HepG2 (cell line): Measurements from ENCODE around the gene HSPA13. TPM values are rescaled to one million over a fixed set of nuclear protein-coding genes. Genes with fewer than 3 reads are reported as not detected.

Experiments
- ATAC-seq: fragments of 200-7000 bp; cut with Tn5 transposase; 3 replicates; pipeline ENCODE4 v1.9.1; 2020; ENCODE audit warnings: mild to moderate bottlenecking, moderate library complexity
- BruUV-seq: library from RNA; stranded (reverse); fragments of 400-500 nt; replicated peaks from 2 replicates; lab custom pipeline; 2021; lab: Mats Ljungman, UMichigan
- CTCF ChIA-PET: fragments of 300-600 bp; formaldehyde crosslinking; extraction: SDS; loops from one replicate; lab custom pipeline; 2021; ENCODE audit warnings: low total read pairs, inconsistent platforms, low intra/inter-chr PET ratio; lab: Yijun Ruan, JAX
- POLR2A ChIA-PET: fragments of 350-600 bp; sonication (Branson Sonifier 250); formaldehyde crosslinking; loops from one replicate; lab custom pipeline; 2020; ENCODE audit warnings: antibody characterized with exemption, inconsistent platforms; lab: Yijun Ruan, JAX
- DNase-seq: peaks from one replicate; pipeline ENCODE4 v3.0.0-alpha.2; 2015; ENCODE audit warnings: low spot score
- FAIRE-seq: peaks from 3 replicates; lab custom pipeline; 2011; peaks lifted over from hg19 to GRCh38; lab: Jason Lieb, UNC
- H2AFZ ChIP-seq: one replicate; pipeline ENCODE4 v1.6.1; 2011; ENCODE audit warnings: low read length, inconsistent platforms
- H3K27ac ChIP-seq: fragments of 300-600 bp; 3 replicates; pipeline ENCODE4 v1.8.0; 2011; ENCODE audit warnings: mixed run types, mild to moderate bottlenecking, mixed read lengths, low read length, inconsistent platforms; ENCODE audit not compliant: insufficient read depth; ENCODE audit errors: extremely low read length
- H3K27me3 ChIP-seq, 2 experiments: fragments of 200-600 bp in 1 of 2; 2 replicates in 1 of 2; 3 replicates in 1 of 2; pipeline versions ENCODE4 v1.6.0 to v1.8.0; 2011; ENCODE audit warnings: low read length in 2 of 2, mild to moderate bottlenecking in 2 of 2, moderate library complexity in 2 of 2, inconsistent platforms in 1 of 2; ENCODE audit not compliant: insufficient read depth in 2 of 2, control insufficient read depth in 1 of 2
- H3K36me3 ChIP-seq, 2 experiments: fragments of 200-600 bp in 1 of 2; replicated peaks in 1 of 2; 2 replicates in 1 of 2; 3 replicates in 1 of 2; pipeline versions ENCODE4 v1.5.1 to v1.8.0; 2011; ENCODE audit warnings: low read length in 2 of 2, inconsistent platforms in 1 of 2; ENCODE audit not compliant: insufficient read depth in 2 of 2, control insufficient read depth in 1 of 2
- H3K4me1 ChIP-seq: 2 replicates; pipeline ENCODE4 v1.5.1; 2012; ENCODE audit warnings: low read length, inconsistent platforms; ENCODE audit not compliant: insufficient read depth
- H3K4me2 ChIP-seq: 2 replicates; pipeline ENCODE4 v1.6.0; 2011; ENCODE audit warnings: low read depth, low read length, inconsistent platforms
- H3K4me3 ChIP-seq, 3 experiments: fragments of 200-600 bp in 1 of 3; sonication (generic), shearing (Covaris generic) in 1 of 3; replicated peaks in 1 of 3; 2 replicates each; pipeline ENCODE4 v1.5.1; 2011 to 2016; ENCODE audit warnings: low read length in 3 of 3, inconsistent platforms in 2 of 3, low read depth in 2 of 3, mild to moderate bottlenecking in 2 of 3, control low read depth in 1 of 3, mixed read lengths in 1 of 3; ENCODE audit not compliant: insufficient read depth in 1 of 3
- H3K79me2 ChIP-seq: one replicate; pipeline ENCODE4 v1.6.1; 2011; ENCODE audit warnings: low read length, inconsistent platforms; ENCODE audit not compliant: insufficient read depth
- H3K9ac ChIP-seq: 2 replicates; pipeline ENCODE4 v1.6.0; 2011; ENCODE audit warnings: mild to moderate bottlenecking, low read depth, low read length, inconsistent platforms; ENCODE audit not compliant: insufficient read depth
- H3K9me3 ChIP-seq: 2 replicates; pipeline ENCODE4 v1.5.1; 2012; ENCODE audit warnings: mild to moderate bottlenecking, low read length
- H4K20me1 ChIP-seq: 2 replicates; pipeline ENCODE4 v1.6.0; 2011; ENCODE audit warnings: inconsistent platforms, mild to moderate bottlenecking, low read length, moderate library complexity; ENCODE audit not compliant: insufficient read depth
- CENPT ChIP-seq: sonication (generic); formaldehyde crosslinking; IDR thresholded peaks from 2 replicates; pipeline ENCODE4 v1.8.0; 2022; ENCODE audit warnings: low read depth, mild to moderate bottlenecking, moderate library complexity, missing genetic modification reagents
- KLF13 ChIP-seq: sonication (generic); formaldehyde crosslinking; IDR thresholded peaks from 2 replicates; pipeline ENCODE4 v1.4.0; 2020; ENCODE audit warnings: mild to moderate bottlenecking, missing genetic modification reagents
- MBNL3 ChIP-seq: fragments of 250-450 bp; sonication (Bioruptor Pico); conservative IDR thresholded peaks from 2 replicates; pipeline ENCODE4 v1.8.0; 2022; ENCODE audit warnings: mild to moderate bottlenecking, inconsistent platforms
- SOX6 ChIP-seq, 2 experiments: fragments of 450-650 bp in 1 of 2; sonication (generic) in 1 of 2; formaldehyde crosslinking in 1 of 2; IDR thresholded peaks; 2 replicates each; pipeline versions ENCODE4 v1.4.0 to v1.6.1; 2017 to 2020; ENCODE audit warnings: antibody characterized with exemption in 1 of 2, mild to moderate bottlenecking in 1 of 2, missing genetic modification reagents in 1 of 2
- ZMYM4 ChIP-seq: sonication (generic); formaldehyde crosslinking; IDR thresholded peaks from 2 replicates; pipeline ENCODE4 v1.8.1; 2023; ENCODE audit warnings: mild to moderate bottlenecking, missing genetic modification reagents
- ZNF124 ChIP-seq: sonication (generic); formaldehyde crosslinking; IDR thresholded peaks from 2 replicates; pipeline ENCODE4 v1.4.0; 2020; ENCODE audit warnings: missing genetic modification reagents
- ZNF20 ChIP-seq: sonication (generic); formaldehyde crosslinking; IDR thresholded peaks from 2 replicates; pipeline ENCODE4 v1.4.0; 2020; ENCODE audit warnings: mild to moderate bottlenecking, moderate library complexity, missing genetic modification reagents
- ZNF670 ChIP-seq: sonication (generic); formaldehyde crosslinking; IDR thresholded peaks from 2 replicates; pipeline ENCODE4 v1.8.0; 2022; ENCODE audit warnings: mild to moderate bottlenecking, missing genetic modification reagents, borderline replicate concordance
- ZNF816 ChIP-seq: sonication (generic); formaldehyde crosslinking; IDR thresholded peaks from 2 replicates; pipeline ENCODE4 v1.8.0; 2022; ENCODE audit warnings: missing genetic modification reagents, mild to moderate bottlenecking, borderline replicate concordance
- ZNF83 ChIP-seq: sonication (generic); formaldehyde crosslinking; IDR thresholded peaks from 2 replicates; pipeline ENCODE4 v1.4.0; 2020; ENCODE audit warnings: missing genetic modification reagents, mild to moderate bottlenecking, borderline replicate concordance
- ZSCAN22 ChIP-seq: sonication (generic); formaldehyde crosslinking; IDR thresholded peaks from 2 replicates; pipeline ENCODE4 v1.4.0; 2020; ENCODE audit warnings: mild to moderate bottlenecking, missing genetic modification reagents
- ZSCAN25 ChIP-seq: sonication (generic); formaldehyde crosslinking; IDR thresholded peaks from 2 replicates; pipeline ENCODE4 v1.8.0; 2022; ENCODE audit warnings: mild to moderate bottlenecking, missing genetic modification reagents
- WGBS: methylation state at CpG from one replicate; pipeline ENCODE4 v1.1.6; 2017; ENCODE audit warnings: low lambda C conversion rate; 5-methylcytosine and 5-hydroxymethylcytosine counted together
- in situ Hi-C: cut with HindIII; loops from 2 replicates; pipeline ENCODE4 v1.10.0; 2017; ENCODE audit warnings: low pct_unique_long_range_greater_than_20kb; ENCODE audit not compliant: extremely low pct_ligation_motif_present
- intact Hi-C: fragments of 100-400 bp; cut with micrococcal nuclease; formaldehyde crosslinking; loops from one replicate; pipeline ENCODE4 v1.10.0; 2022; ENCODE audit not compliant: unreplicated experiment
- polyA plus RNA-seq, 8 experiments: library from polyadenylated mRNA; depleted of rRNA in 3 of 8; stranded (reverse) in 7 of 8; unstranded in 1 of 8; fragments of >200 nt; fragmentation: Illumina TruSeq in 4 of 8; extraction: Trizol in 4 of 8; gene quantifications; 2 replicates each; pipeline versions ENCODE4 v1.2.1 to v1.2.3, GENCODE V29; 2011 to 2016; ENCODE audit warnings: low read depth in 4 of 8, missing spikeins in 1 of 8, mixed read lengths in 1 of 8; ENCODE audit not compliant: insufficient read depth in 1 of 8
- total RNA-seq, 5 experiments: library from RNA; depleted of rRNA; stranded (reverse); fragments of >200 nt; fragmentation: Illumina TruSeq; extraction: Trizol; gene quantifications; 2 replicates each; pipeline ENCODE4 v1.2.3, GENCODE V29; 2016; ENCODE audit warnings: low read depth in 1 of 5
- TF ChIP-seq, protein P1 (sequence below): sonication (generic); formaldehyde crosslinking; conservative IDR thresholded peaks from 2 replicates; pipeline ENCODE4 v1.5.0; 2020; ENCODE audit warnings: missing genetic modification reagents
- TF ChIP-seq, protein P2 (sequence below): sonication (generic); formaldehyde crosslinking; IDR thresholded peaks from 2 replicates; pipeline ENCODE4 v1.5.1; 2020; ENCODE audit warnings: missing genetic modification reagents, mild to moderate bottlenecking, borderline replicate concordance
- TF ChIP-seq, protein P3 (sequence below): sonication (generic); formaldehyde crosslinking; IDR thresholded peaks from 2 replicates; pipeline ENCODE4 v1.4.0; 2020; ENCODE audit warnings: low read depth, missing genetic modification reagents

Gene HSPA13
- total and polyA plus RNA-seq, 2 of the 13 experiments (the other 11 are each of a cell fraction or from before 2014, with no cell fraction given), result 21.2 to 28.4 TPM

DNA sequence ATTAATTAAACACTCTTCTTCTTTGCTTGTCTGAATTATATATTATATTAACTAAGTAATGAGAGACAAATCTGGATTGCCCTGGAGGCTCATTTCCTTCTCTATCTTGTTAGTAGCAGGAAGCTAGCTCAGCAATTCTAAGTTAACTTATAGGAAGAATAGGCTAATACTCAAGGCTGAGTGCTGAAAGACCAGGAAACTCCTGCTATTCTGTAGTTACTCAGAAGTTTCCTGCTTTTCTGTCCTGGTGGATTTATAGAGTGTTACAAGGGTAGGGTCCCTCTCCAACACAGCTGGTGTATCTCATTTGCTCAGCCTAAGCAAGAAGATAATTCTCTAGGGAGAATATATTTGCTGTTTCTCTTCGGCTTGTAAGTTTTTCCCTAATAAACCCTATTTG is 29.2 kb downstream of the HSPA13 start:
- no peak overlapping the region for H3K27ac ChIP-seq
- in situ Hi-C loops, result no loop called here
- ATAC-seq (no peak), DNase-seq (no peak), FAIRE-seq (no peak)
- no peaks in the 10 kb centered on the region for H3K36me3 ChIP-seq
- H4K20me1 ChIP-seq, result no peaks in the 10 kb centered on the region
- CTCF ChIA-PET, result no interaction called here
- no peak overlapping the region for H3K9ac ChIP-seq
- no peak overlapping the region for H2AFZ ChIP-seq
- H3K9me3 ChIP-seq, result no peaks in the 10 kb centered on the region
- POLR2A ChIA-PET, result no interaction called here
- intact Hi-C loops, result no loop called here
- BruUV-seq, result no TSS peak
- no peak overlapping the region for H3K4me2 ChIP-seq
- H3K4me3 ChIP-seq, result no peak overlapping the region
- H3K27me3 ChIP-seq, result peaks cover 0 to 5% of the 10 kb centered on the region in 2 experiments; a peak in 1 of 5 replicates
- WGBS, result 0% methylated on average over 1 of the region's 1 CpG
- H3K79me2 ChIP-seq, result no peaks in the 10 kb centered on the region
- no peaks in the 10 kb centered on the region for H3K4me1 ChIP-seq
- TF ChIP-seq ZSCAN22 (CRISPR knock-in tag) (no peak), ZNF20 (CRISPR knock-in tag) (no peak), ZNF670 (CRISPR knock-in tag) (no peak), ZMYM4 (CRISPR knock-in tag) (no peak), CENPT (CRISPR knock-in tag) (no peak), ZNF816 (CRISPR knock-in tag) (no peak), ZSCAN25 (CRISPR knock-in tag) (no peak), ZNF83 (CRISPR knock-in tag) (no peak), SOX6 (IDR thresholded peaks at IDR 0.05) (no peak), SOX6 (CRISPR knock-in tag; IDR thresholded peaks at IDR 0.05) (no peak), KLF13 (CRISPR knock-in tag) (no peak), MBNL3 (CRISPR knock-in tag) (no peak), ZNF124 (no peak)
- TF ChIP-seq, protein P1, sequence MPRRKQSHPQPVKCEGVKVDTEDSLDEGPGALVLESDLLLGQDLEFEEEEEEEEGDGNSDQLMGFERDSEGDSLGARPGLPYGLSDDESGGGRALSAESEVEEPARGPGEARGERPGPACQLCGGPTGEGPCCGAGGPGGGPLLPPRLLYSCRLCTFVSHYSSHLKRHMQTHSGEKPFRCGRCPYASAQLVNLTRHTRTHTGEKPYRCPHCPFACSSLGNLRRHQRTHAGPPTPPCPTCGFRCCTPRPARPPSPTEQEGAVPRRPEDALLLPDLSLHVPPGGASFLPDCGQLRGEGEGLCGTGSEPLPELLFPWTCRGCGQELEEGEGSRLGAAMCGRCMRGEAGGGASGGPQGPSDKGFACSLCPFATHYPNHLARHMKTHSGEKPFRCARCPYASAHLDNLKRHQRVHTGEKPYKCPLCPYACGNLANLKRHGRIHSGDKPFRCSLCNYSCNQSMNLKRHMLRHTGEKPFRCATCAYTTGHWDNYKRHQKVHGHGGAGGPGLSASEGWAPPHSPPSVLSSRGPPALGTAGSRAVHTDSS, result no peak
- TF ChIP-seq, protein P2, sequence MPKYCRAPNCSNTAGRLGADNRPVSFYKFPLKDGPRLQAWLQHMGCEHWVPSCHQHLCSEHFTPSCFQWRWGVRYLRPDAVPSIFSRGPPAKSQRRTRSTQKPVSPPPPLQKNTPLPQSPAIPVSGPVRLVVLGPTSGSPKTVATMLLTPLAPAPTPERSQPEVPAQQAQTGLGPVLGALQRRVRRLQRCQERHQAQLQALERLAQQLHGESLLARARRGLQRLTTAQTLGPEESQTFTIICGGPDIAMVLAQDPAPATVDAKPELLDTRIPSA (CRISPR knock-in tag), result no peak
- TF ChIP-seq, protein P3, sequence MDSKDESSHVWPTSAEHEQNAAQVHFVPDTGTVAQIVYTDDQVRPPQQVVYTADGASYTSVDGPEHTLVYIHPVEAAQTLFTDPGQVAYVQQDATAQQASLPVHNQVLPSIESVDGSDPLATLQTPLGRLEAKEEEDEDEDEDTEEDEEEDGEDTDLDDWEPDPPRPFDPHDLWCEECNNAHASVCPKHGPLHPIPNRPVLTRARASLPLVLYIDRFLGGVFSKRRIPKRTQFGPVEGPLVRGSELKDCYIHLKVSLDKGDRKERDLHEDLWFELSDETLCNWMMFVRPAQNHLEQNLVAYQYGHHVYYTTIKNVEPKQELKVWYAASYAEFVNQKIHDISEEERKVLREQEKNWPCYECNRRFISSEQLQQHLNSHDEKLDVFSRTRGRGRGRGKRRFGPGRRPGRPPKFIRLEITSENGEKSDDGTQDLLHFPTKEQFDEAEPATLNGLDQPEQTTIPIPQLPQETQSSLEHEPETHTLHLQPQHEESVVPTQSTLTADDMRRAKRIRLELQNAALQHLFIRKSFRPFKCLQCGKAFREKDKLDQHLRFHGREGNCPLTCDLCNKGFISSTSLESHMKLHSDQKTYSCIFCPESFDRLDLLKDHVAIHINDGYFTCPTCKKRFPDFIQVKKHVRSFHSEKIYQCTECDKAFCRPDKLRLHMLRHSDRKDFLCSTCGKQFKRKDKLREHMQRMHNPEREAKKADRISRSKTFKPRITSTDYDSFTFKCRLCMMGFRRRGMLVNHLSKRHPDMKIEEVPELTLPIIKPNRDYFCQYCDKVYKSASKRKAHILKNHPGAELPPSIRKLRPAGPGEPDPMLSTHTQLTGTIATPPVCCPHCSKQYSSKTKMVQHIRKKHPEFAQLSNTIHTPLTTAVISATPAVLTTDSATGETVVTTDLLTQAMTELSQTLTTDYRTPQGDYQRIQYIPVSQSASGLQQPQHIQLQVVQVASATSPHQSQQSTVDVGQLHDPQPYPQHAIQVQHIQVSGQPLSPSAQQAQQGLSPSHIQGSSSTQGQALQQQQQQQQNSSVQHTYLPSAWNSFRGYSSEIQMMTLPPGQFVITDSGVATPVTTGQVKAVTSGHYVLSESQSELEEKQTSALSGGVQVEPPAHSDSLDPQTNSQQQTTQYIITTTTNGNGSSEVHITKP (CRISPR knock-in tag), result no peak
